Measurements from ENCODE around the gene SLC39A11.

DNA sequence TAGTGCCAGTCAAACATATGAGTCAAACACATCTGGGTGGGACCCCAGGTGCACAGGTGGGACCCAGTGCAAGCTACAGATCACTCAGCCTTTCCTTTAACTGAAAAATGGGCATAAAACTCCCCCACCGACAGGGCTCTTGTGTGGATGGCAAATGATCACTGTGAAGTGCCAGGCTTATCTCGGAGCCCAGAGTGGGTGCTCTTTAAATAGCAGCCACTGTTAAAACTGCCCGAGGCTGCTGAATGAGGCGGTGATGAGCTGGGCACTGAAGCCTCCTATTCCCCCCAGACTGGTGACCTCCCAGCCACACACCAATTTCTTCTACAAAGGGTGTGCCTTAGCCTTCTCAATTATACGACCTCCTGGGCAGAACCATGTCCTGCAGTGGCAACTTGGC lies 433.8 kb downstream of the SLC39A11 start:
- no peak for TF ChIP-seq CTCF (IDR thresholded peaks at IDR 0.05)
- no peak for TF ChIP-seq POLR2A (IDR thresholded peaks at IDR 0.05)

Measured in thyroid gland (tissue), 4 donors.